ENCODE data around the gene IGSF3.
"Not testable (repeated sequence)": the region's sequence is repeated elsewhere in the genome, so short reads cannot be mapped to it uniquely, and the experiment has no call there.

IGSF3 gene

GRCh38 chr1:116629441-116629840 lies 38.1 kb downstream of the IGSF3 start:
- not testable (repeated sequence) for DNase-seq (ENCODE audit: insufficient read length); FAIRE-seq

DNA sequence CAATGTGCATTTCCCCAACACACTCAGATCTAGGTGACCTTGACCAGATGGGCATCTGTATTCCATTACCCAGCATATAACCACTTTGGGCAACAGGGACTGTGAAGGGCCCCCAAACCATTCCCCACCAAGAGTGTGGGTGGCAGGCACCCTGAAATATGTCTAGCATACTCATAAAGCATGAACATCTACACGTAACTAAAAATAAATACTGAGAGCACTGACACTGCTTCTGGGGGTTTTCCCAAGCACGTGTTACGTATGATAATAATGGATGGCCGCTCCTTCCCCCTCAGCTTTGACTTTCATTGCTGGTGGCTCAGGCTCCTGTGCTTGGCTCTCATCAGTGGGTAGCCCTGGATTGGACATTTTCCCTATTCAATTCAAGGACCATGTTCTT lies 39.1 kb downstream of the IGSF3 start:
- no peak for DNase-seq (ENCODE audit: insufficient read length)
- TF ChIP-seq POLR2A (IDR thresholded peaks at IDR 0.05; ENCODE audit: low read depth, low read length) (peak; percentile 39; the same call in 1 of the 2 replicates), TAF1 (IDR thresholded peaks at IDR 0.05; ENCODE audit: borderline replicate concordance, low read depth, low read length) (no peak), POLR2AphosphoS5 (IDR thresholded peaks at IDR 0.05; ENCODE audit: low read depth, low read length) (0 out of 2 replicates have a peak, but pooled peaks have one; percentile 36)
- no peak for FAIRE-seq

DNA sequence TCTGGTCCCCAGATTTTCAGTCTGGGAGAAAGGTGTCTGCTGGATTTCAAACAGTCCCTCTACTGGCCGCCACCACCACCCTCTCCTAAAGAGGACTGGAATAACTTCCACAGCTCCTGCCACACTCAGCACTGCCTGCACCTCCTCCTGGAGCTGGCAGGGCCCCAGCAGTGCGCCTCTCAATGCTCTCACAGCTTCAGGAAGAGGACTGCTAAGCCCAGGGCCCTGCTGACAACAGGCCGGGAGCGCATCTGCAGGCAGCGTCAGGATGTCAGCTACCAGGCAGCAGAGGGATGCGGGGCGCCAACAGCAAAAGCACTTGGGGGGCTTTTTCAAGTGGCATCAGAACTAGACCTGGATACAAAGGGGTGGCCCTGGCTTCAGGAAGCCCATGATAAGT lies 40.2 kb downstream of the IGSF3 start:
- FAIRE-seq, result not testable (repeated sequence)

DNA sequence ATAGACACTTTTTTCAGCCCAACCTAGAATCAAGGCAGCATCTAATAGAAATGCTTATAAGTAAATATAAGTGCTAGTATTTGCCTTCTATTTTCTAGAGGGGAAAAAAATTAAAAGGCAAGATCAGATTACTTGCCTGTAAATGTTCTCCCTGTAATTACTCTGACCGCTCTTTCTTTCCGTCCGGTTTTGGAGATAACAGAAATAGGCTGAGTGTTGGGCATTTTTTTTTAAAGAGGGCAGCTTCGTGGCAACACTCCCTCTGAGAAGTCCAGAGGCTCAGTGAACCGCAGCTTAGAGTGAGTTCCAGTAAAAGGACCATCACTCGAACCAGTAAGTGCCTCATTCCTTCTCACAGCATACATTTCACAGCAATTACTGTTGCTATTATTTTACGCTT lies 40.6 kb downstream of the IGSF3 start:
- not testable (repeated sequence) for FAIRE-seq; DNase-seq (ENCODE audit: insufficient read length)

More for the DNA sequence above, 40.2 kb downstream of the IGSF3 start:
- not testable (repeated sequence) for DNase-seq (ENCODE audit: insufficient read length)

- DNase-seq (ENCODE audit: insufficient read length); FAIRE-seq: not testable (repeated sequence)
Observed at GRCh38 chr1:116625155-116625554, 42.4 kb downstream of the IGSF3 start.

GRCh38 chr1:116624040-116624439 lies 43.5 kb downstream of the IGSF3 start:
- FAIRE-seq (no peak), DNase-seq (ENCODE audit: insufficient read length) (no peak)
- TF ChIP-seq POLR2AphosphoS5 (IDR thresholded peaks at IDR 0.05; ENCODE audit: low read depth, low read length) (no peak), POLR2A (IDR thresholded peaks at IDR 0.05; ENCODE audit: low read depth, low read length) (no peak), TAF1 (IDR thresholded peaks at IDR 0.05; ENCODE audit: borderline replicate concordance, low read depth, low read length) (no peak)

GRCh38 chr1:116622496-116622895 lies 45.0 kb downstream of the IGSF3 start:
- DNase-seq (ENCODE audit: insufficient read length); FAIRE-seq: not testable (repeated sequence)

DNA sequence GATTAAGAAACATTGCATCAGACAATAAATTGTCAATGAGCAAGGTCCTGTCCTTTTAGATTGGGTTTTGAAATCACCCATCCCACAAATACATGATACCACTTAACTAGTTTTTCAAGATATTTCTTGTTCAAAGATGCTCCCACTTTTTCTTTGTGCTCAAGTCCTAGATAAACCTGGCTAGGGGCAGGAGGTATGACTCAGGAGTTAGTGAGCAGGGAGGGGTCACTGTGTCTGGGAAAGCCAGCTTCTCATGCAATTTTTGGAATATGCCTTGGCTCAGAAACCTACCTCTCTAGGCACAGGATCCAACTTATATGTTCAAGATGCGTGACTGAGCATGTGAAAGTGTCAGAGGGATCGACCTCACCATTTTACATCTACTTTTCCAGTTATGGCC lies 45.8 kb downstream of the IGSF3 start:
- not testable (repeated sequence) for FAIRE-seq; DNase-seq (ENCODE audit: insufficient read length)

- FAIRE-seq; DNase-seq (ENCODE audit: insufficient read length): not testable (repeated sequence)
Observed at GRCh38 chr1:116620392-116620791, 47.1 kb downstream of the IGSF3 start.

GRCh38 chr1:116619106-116619505 lies 48.4 kb downstream of the IGSF3 start:
- not testable (repeated sequence) for FAIRE-seq

GRCh38 chr1:116617808-116618207 lies 49.7 kb downstream of the IGSF3 start:
- not testable (repeated sequence) for FAIRE-seq; DNase-seq (ENCODE audit: insufficient read length)

More at GRCh38 chr1:116619106-116619505, 48.4 kb downstream of the IGSF3 start:
- not testable (repeated sequence) for DNase-seq (ENCODE audit: insufficient read length)

GRCh38 chr1:116613825-116614224 lies 53.7 kb downstream of the IGSF3 start:
- FAIRE-seq; DNase-seq (ENCODE audit: insufficient read length): not testable (repeated sequence)

GRCh38 chr1:116609801-116610371 lies 57.6 kb downstream of the IGSF3 start:
- not testable (repeated sequence) for DNase-seq (ENCODE audit: insufficient read length); FAIRE-seq

DNA sequence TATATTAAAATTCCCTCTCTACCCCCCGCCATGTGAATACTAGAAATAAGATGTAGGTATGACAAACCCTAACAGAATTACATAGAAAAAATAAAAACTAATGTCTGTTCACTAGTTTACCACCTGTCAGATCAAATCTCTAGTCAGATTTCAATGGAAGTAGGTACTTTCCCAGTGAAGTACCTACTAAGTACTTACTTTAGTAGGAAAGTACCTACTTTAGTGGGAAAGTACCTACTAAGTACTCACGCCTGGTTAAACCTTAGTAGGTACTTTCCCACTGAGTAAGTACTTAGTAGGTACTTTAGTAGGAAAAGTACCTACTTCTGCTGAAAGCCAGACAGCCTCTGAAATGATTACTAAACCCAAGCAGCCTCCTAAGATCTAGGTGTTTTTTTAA lies 58.7 kb downstream of the IGSF3 start:
- not testable (repeated sequence) for DNase-seq (ENCODE audit: insufficient read length); FAIRE-seq

DNA sequence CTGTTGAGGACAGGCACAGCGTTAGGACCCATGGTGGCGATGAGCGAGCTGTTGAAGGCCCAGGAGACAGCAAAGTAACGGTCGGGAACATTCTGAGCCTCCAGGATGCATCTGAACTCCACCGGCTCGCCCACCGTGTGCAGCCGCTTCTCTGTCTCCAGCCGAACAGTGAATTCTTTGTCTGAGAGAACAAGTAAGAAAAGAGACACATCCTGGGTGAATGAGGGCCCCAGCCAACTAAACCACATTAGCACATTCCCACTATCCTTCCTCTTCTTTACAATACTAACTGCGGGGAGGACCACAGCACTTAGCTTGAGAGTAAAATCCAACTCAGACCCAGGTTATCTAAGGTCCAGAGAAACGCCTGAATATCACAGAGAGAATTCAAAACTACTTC lies 59.4 kb downstream of the IGSF3 start:
- FAIRE-seq; DNase-seq (ENCODE audit: insufficient read length): not testable (repeated sequence)

GRCh38 chr1:116607463-116607862 lies 60.1 kb downstream of the IGSF3 start:
- DNase-seq (ENCODE audit: insufficient read length), result not testable (repeated sequence)

GRCh38 chr1:116606067-116606466 lies 61.5 kb downstream of the IGSF3 start:
- not testable (repeated sequence) for DNase-seq (ENCODE audit: insufficient read length); FAIRE-seq

More at GRCh38 chr1:116607463-116607862, 60.1 kb downstream of the IGSF3 start:
- FAIRE-seq, result not testable (repeated sequence)
